BE2C (cell line): ENCODE data around the gene CCDC150.

Source experiments
- DNase-seq: peaks from one replicate; pipeline ENCODE4 v3.0.0-alpha.2; 2020
- H3K27me3 ChIP-seq: fragments of 250-450 bp; sonication (Bioruptor Pico); 2 replicates; pipeline ENCODE4 v1.5.1; 2020; ENCODE audit warnings: mild to moderate bottlenecking
- H3K36me3 ChIP-seq: fragments of 250-450 bp; sonication (Bioruptor Pico); 2 replicates; pipeline ENCODE4 v1.5.1; 2020; ENCODE audit warnings: mild to moderate bottlenecking
- H3K4me1 ChIP-seq: fragments of 250-450 bp; sonication (Bioruptor Pico); 2 replicates; pipeline ENCODE4 v1.5.1; 2020
- H3K4me3 ChIP-seq: 2 replicates; pipeline ENCODE4 v1.5.1; 2011; ENCODE audit warnings: low read depth, low read length
- H3K9me3 ChIP-seq: fragments of 250-450 bp; sonication (Bioruptor Pico); 2 replicates; pipeline ENCODE4 v1.5.1; 2020
- TF ChIP-seq, protein P1 (sequence below): IDR thresholded peaks from 2 replicates; pipeline ENCODE4 v1.5.1; 2012; ENCODE audit warnings: mild to moderate bottlenecking, low read depth, low read length

CCDC150 gene

GRCh38 chr2:196747400-196747799 lies 107.9 kb downstream of the CCDC150 start:
- TF ChIP-seq, protein P1, sequence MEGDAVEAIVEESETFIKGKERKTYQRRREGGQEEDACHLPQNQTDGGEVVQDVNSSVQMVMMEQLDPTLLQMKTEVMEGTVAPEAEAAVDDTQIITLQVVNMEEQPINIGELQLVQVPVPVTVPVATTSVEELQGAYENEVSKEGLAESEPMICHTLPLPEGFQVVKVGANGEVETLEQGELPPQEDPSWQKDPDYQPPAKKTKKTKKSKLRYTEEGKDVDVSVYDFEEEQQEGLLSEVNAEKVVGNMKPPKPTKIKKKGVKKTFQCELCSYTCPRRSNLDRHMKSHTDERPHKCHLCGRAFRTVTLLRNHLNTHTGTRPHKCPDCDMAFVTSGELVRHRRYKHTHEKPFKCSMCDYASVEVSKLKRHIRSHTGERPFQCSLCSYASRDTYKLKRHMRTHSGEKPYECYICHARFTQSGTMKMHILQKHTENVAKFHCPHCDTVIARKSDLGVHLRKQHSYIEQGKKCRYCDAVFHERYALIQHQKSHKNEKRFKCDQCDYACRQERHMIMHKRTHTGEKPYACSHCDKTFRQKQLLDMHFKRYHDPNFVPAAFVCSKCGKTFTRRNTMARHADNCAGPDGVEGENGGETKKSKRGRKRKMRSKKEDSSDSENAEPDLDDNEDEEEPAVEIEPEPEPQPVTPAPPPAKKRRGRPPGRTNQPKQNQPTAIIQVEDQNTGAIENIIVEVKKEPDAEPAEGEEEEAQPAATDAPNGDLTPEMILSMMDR: no peak
- no peak for DNase-seq
- Histone ChIP-seq H3K9me3 (no peaks in the 10 kb centered on the region), H3K27me3 (no peaks in the 10 kb centered on the region), H3K4me3 (no peak overlapping the region), H3K36me3 (peaks cover 4% of the 10 kb centered on the region; the same call in 1 of the 2 replicates), H3K4me1 (0 out of 2 replicates have a peak, but pooled peaks cover 3% of the 10 kb centered on the region)

- no peaks in the 10 kb centered on the region for H3K27me3 ChIP-seq
- no peak for DNase-seq
- H3K36me3 ChIP-seq: peaks cover under 1% of the 10 kb centered on the region; the same call in 1 of the 2 replicates
- no peak overlapping the region for H3K4me3 ChIP-seq
- H3K4me1 ChIP-seq: 0 out of 2 replicates have a peak, but pooled peaks cover 3% of the 10 kb centered on the region
- TF ChIP-seq, protein P1: no peak
- no peaks in the 10 kb centered on the region for H3K9me3 ChIP-seq
These were observed 108.6 kb downstream of the CCDC150 start for GRCh38 chr2:196748123-196748522.

- DNase-seq: no peak
- H3K27me3 ChIP-seq: no peaks in the 10 kb centered on the region
- H3K36me3 ChIP-seq: no peaks in the 10 kb centered on the region
- H3K4me3 ChIP-seq: no peak overlapping the region
- TF ChIP-seq, protein P1: no peak
- 0 out of 2 replicates have a peak, but pooled peaks cover under 1% of the 10 kb centered on the region for H3K4me1 ChIP-seq
- no peaks in the 10 kb centered on the region for H3K9me3 ChIP-seq
These were observed 110.9 kb downstream of the CCDC150 start for GRCh38 chr2:196750291-196750923.

GRCh38 chr2:196750977-196751631 lies 111.6 kb downstream of the CCDC150 start:
- no peaks in the 10 kb centered on the region for H3K27me3 ChIP-seq
- DNase-seq: peak; percentile 65
- H3K4me3 ChIP-seq: no peak overlapping the region
- H3K4me1 ChIP-seq: no peaks in the 10 kb centered on the region
- H3K9me3 ChIP-seq: no peaks in the 10 kb centered on the region
- no peaks in the 10 kb centered on the region for H3K36me3 ChIP-seq
- TF ChIP-seq, protein P1: peak; percentile 98

DNA sequence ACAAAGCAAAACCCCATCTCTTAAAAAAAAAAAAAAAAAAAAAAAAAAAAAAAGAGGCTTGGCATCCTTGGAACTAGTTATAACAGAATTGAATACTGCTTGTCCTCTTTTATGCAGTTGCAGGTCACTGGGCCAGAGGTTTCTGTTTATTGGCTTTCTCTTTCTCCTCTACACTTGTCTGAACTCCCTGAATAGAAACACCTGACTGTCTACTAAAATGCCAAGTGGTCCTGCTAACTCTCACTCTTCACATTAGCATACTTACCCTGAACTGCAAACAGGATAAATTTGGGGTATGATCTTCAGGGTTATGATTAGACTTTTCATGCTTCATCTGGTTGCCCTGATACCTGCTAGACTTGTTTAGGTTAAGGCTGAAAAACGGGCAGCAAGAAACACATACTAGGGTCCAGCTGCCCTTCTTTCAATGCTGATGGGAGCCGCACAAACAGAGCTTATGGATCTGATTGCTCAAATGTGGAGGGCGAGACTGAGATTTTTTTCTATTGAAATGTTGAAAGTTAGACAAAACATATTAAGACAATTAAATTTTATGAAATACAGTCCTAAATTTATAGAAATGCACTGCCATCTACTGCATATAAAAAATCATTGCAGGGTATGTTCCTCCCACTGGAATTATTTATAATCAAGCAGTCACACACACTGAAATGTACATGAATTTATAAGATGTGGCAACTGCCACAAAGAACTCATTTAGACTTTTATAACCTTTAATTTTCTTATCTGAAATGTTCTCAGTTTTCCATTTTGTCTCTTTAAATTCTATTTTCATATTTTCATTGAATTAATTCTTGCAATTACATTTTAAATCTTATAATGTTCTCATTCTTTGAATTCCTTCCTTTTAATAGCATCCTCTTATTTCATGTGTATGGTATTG lies 119.2 kb downstream of the CCDC150 start:
- no peak for DNase-seq
- Histone ChIP-seq H3K4me1 (no peaks in the 10 kb centered on the region), H3K9me3 (no peaks in the 10 kb centered on the region), H3K27me3 (no peaks in the 10 kb centered on the region), H3K36me3 (peaks cover 7% of the 10 kb centered on the region), H3K4me3 (no peak overlapping the region)
- TF ChIP-seq, protein P1: peak; percentile 35
